ENCODE data around the gene TMPRSS9. TPM values are rescaled to one million over a fixed set of nuclear protein-coding genes. Genes with fewer than 3 reads are reported as not detected.

The TMPRSS9 gene
- total RNA-seq, 1 donor: 0.10 TPM

DNA sequence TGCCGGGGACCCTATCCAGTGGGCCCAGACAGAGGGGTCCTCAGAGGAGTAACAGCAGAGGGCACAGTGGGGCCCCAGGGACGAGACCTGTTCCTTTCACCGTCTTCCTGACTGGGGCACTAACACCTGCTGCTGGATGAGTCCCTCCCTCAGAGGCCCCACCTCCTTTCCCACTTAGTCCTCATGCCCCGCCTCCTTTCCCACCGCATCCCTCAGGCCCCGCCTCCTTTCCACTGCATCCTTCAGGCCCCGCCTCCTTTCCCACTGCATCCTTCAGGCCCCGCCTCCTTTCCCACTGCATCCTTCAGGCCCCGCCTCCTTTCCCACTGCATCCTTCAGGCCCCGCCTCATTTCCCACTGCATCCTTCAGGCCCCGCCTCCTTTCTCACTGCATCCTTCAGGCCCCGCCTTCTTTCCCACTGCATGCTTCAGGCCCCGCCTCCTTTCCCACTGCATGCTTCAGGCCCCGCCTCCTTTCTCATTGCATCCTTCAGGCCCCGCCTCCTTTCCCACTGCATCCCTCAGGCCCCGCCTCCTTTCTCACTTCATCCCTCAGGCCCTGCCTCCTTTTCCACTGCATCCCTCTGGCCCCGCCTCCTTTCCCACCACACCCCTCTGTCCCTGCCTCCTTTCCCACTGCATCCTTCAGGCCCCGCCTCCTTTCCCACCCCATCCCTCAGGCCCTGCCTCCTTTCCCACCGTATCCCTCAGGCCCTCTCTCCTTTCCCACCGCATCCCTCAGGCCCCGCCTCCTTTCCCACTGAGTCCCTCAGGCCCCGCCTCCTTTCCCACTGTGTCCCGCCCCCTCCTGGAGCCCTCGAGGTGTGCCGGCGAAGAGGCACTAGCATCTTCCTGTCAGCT lies 24.8 kb upstream of the TMPRSS9 start:
- H3K4me3 ChIP-seq (ENCODE audit: low read length): no peak overlapping the region
- peaks cover 35% of the 10 kb centered on the region for H3K4me1 ChIP-seq (ENCODE audit: insufficient read depth, low read length)
- no peaks in the 10 kb centered on the region for H3K27me3 ChIP-seq (ENCODE audit: insufficient read depth, low read length)
- no peaks in the 10 kb centered on the region for H3K9me3 ChIP-seq (ENCODE audit: low read depth, low read length)

DNA sequence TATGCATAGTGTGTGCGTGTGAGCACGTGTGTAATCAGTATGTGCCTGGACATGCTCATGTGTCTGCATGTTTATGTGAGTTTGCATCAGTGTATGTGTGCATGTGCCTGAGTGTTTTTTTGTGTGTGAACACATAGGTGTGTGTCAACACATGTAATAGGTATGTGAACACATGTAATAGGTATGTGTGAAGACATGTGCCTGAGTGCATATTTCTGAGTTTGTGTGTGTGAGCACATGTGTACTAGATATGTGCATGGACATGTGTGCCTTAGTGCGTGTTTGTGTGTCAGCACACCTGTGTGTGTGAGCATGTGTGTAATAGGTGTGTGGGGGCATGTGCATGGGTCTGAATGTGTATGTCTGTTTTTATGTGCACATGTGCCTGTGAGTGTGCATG lies 24.2 kb upstream of the TMPRSS9 start:
- Histone ChIP-seq H3K9me3 (ENCODE audit: low read depth, low read length) (no peaks in the 10 kb centered on the region), H3K27me3 (ENCODE audit: insufficient read depth, low read length) (no peaks in the 10 kb centered on the region), H3K4me3 (ENCODE audit: low read length) (no peak overlapping the region), H3K4me1 (ENCODE audit: insufficient read depth, low read length) (peaks cover 30% of the 10 kb centered on the region)

DNA sequence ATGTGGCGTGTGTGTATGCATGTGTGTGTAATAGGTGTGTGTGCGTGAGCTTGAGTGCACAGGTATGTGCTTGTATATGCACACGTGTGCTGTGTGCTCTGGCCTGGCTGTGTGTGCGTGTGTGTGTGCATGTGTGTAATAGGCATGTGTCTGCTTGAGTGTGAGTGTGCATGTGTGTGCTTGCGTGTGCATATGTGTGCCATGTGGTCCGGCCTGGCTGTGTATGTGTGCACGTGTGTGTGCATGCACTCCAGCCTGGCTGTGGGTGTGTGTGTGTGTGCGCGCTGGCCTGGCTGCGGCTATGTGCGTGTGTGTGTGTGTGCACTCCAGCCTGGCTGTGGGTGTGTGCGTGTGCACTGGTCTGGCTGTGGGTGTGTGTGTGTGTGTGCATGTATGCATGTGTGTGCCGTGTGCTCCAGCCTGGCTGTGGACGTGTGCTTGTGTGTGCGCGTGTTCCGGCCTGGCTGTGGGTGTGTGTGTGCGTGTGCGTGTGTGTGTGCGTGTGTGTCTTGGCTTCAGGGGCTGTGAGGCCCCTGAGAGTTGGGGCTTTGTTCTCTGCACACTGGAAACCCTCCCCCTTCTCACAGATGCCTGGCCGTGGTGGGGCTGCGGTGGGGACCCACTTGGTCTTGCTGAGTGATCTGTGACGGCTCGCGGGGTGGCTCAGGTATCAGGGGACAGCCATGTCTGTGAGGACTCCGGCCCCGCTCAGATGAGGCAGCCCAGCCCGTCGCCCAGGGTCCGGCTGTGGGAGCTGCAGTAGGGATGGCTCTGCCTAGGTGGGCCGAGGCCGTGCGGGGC lies 23.3 kb upstream of the TMPRSS9 start:
- no peaks in the 10 kb centered on the region for H3K9me3 ChIP-seq (ENCODE audit: low read depth, low read length)
- H3K4me3 ChIP-seq (ENCODE audit: low read length): no peak overlapping the region
- no peaks in the 10 kb centered on the region for H3K27me3 ChIP-seq (ENCODE audit: insufficient read depth, low read length)
- peaks cover 21% of the 10 kb centered on the region for H3K4me1 ChIP-seq (ENCODE audit: insufficient read depth, low read length)

DNA sequence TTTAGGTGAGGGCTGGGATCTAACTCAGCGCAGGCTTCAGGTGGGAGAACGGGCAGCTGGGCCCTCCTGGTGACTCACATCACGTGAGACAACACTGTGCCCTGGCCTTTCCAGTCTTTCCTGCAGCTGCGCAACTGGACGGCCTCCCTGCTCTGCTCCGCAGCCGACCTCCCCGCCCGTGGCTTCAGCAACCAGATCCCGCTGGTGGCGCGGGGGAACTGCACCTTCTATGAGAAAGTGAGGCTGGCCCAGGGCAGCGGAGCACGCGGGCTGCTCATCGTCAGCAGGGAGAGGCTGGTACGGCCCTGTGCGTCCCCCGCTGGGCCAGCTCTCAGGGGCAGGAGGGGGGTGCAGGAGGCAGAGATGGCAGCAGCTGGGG lies 22.7 kb upstream of the TMPRSS9 start:
- H3K4me1 ChIP-seq (ENCODE audit: insufficient read depth, low read length): peaks cover 15% of the 10 kb centered on the region
- H3K9me3 ChIP-seq (ENCODE audit: low read depth, low read length): no peaks in the 10 kb centered on the region
- no peaks in the 10 kb centered on the region for H3K27me3 ChIP-seq (ENCODE audit: insufficient read depth, low read length)
- H3K4me3 ChIP-seq (ENCODE audit: low read length): no peak overlapping the region

DNA sequence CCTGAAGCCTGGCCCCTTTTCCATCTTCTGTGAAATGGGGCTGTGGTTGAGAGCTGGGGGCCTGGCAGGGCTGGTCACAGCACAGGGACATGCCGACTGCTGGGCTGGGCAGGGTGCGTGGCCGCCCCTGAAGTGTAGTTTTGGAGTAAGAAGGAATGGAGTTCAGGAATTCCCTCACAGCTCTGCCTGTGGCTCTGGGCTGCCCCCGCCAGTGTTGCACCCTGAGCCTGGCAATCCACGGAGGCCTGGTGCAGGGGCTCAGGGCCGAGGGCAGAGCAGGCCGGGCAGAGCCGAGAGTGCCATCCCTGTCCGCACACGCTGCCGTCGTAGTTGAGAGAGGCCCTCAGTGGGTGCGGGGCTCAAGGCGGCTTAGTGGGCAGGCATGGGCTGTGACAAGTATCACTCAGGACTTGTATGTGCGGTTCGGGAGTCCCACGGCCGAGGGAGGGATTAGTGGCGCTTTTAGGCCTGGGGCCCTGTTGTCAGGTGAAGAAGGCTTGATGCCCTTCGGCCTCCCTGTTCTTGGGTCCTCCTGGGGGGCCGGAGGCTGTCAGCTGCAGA lies 21.9 kb upstream of the TMPRSS9 start:
- Histone ChIP-seq H3K4me1 (ENCODE audit: insufficient read depth, low read length) (peaks cover 9% of the 10 kb centered on the region), H3K9me3 (ENCODE audit: low read depth, low read length) (no peaks in the 10 kb centered on the region), H3K4me3 (ENCODE audit: low read length) (no peak overlapping the region), H3K27me3 (ENCODE audit: insufficient read depth, low read length) (no peaks in the 10 kb centered on the region)

DNA sequence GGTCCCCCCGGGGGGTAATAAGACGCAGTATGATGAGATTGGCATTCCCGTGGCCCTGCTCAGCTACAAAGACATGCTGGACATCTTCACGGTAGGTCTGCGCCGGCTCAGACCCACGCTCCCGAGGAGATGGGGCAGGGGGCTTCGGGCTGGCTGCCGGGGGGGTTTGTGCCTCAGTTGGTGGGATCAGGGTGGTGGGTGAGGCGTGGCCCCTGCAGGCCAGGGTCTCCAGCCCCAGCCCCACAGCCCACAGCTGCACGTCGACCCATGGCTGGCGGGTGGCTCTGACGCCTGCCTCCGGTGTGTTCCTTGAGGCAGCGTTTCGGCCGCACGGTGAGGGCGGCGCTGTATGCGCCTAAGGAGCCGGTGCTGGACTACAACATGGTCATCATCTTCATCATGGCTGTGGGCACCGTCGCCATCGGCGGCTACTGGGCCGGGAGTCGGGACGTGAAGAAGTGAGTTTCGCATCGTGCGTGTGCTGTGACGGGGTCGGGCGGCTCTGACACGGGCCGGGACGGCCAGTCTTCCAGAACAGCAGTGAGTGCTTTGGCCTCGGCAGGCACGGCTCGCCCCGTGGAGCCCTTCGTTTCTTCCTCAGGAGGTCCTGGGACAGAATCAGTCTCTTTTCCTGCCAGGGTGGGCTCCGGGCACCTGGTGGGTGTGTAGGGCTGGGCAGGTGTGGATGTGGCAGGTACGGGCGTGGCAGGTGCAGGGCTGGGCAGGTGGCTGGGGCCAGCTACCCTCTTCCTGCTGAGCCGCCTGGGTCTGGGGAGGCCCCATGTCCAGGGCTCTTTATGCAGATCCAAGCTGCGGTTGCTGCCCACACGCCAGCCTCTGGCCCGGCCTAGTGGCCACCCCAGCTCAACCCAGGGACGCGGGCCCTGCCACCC lies 21.1 kb upstream of the TMPRSS9 start:
- Histone ChIP-seq H3K9me3 (ENCODE audit: low read depth, low read length) (no peaks in the 10 kb centered on the region), H3K4me3 (ENCODE audit: low read length) (no peak overlapping the region), H3K27me3 (ENCODE audit: insufficient read depth, low read length) (no peaks in the 10 kb centered on the region), H3K4me1 (ENCODE audit: insufficient read depth, low read length) (peaks cover under 1% of the 10 kb centered on the region)

DNA sequence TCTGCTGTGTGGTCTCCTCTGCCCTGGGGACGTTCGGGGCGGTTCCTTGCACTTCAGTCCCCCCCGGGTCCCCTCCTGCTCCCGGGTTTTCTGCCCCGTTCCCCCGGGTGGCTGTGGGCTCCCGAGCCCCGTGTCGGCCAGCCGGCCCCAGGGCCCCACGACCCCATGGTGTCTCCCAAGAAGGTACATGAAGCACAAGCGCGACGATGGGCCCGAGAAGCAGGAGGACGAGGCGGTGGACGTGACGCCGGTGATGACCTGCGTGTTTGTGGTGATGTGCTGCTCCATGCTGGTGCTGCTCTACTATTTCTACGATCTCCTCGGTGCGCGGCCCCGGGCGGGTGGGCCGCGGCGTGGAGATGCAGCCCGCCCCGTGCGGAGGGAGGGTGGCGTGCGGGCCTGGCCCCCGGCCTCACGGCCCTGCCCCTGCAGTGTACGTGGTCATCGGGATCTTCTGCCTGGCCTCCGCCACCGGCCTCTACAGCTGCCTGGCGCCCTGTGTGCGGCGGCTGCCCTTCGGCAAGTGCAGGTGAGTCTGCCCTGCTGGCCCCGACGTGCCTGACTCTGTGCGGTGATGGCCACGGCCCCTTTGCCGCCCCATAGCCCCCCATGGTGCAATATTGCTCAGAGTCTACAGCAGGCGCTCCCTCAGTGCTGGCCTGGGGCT lies 20.3 kb upstream of the TMPRSS9 start:
- Histone ChIP-seq H3K4me1 (ENCODE audit: insufficient read depth, low read length) (no peaks in the 10 kb centered on the region), H3K27me3 (ENCODE audit: insufficient read depth, low read length) (no peaks in the 10 kb centered on the region), H3K4me3 (ENCODE audit: low read length) (no peak overlapping the region), H3K9me3 (ENCODE audit: low read depth, low read length) (no peaks in the 10 kb centered on the region)

DNA sequence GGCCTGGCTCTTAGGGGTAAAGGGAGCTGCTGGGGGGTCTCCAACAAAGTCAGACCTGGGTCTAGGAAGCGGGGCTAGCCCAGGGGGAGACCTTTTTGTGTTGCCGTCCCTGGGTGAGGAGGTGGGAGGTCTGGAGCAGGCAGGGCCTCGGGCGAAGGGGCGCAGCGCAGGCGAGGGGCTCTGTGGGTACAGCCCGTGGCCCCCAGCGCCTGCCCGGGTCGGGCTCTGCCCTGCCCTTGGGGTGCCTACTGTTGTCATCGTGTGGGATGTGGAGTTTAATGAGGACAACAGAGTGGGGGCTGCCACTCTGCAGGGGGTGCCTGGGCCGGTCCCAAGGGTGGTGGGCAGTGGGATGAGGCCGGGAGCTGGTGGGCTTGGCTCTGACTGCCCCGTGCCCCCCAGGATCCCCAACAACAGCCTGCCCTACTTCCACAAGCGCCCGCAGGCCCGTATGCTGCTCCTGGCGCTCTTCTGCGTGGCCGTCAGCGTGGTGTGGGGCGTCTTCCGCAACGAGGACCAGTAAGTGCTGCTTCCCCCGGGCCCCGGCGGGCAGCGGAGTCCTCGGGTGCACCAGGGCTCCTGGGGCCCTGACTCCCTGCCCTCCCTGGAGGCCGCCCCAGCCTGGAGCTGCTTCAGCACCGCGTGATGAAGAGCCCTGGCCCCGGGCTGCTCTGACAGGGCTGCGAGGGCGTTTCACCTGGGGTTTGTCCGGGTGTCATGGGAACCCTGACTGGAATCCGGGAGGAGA lies 19.4 kb upstream of the TMPRSS9 start:
- no peaks in the 10 kb centered on the region for H3K9me3 ChIP-seq (ENCODE audit: low read depth, low read length)
- H3K4me1 ChIP-seq (ENCODE audit: insufficient read depth, low read length): no peaks in the 10 kb centered on the region
- H3K27me3 ChIP-seq (ENCODE audit: insufficient read depth, low read length): no peaks in the 10 kb centered on the region
- no peak overlapping the region for H3K4me3 ChIP-seq (ENCODE audit: low read length)

DNA sequence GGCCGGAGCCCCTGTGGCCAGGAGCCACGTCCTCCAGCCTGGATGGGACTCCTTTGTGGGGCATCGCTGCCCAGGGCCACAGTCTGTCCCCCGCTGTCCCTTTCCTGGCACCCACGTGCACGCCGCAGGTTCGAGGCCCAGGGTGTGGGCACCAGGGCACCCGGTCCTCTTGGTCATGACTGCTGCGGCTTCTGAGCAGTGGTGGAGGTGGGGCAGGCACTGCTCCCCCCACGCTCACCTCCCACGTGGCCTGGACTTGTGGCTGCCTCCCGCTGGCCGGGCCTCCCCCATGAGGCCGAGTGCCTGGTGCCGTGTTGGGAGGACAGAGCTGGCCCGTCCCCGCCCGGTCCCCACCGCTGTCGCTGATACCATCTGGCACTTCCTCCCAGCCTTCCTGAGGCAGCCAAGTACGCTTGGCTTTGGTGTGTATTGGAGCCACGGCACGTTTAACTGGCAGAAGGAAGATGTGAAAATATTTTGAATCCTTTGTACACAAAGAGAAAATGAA lies 18.8 kb upstream of the TMPRSS9 start:
- H3K4me3 ChIP-seq (ENCODE audit: low read length): no peak overlapping the region
- no peaks in the 10 kb centered on the region for H3K4me1 ChIP-seq (ENCODE audit: insufficient read depth, low read length)
- no peaks in the 10 kb centered on the region for H3K27me3 ChIP-seq (ENCODE audit: insufficient read depth, low read length)
- H3K9me3 ChIP-seq (ENCODE audit: low read depth, low read length): no peaks in the 10 kb centered on the region

DNA sequence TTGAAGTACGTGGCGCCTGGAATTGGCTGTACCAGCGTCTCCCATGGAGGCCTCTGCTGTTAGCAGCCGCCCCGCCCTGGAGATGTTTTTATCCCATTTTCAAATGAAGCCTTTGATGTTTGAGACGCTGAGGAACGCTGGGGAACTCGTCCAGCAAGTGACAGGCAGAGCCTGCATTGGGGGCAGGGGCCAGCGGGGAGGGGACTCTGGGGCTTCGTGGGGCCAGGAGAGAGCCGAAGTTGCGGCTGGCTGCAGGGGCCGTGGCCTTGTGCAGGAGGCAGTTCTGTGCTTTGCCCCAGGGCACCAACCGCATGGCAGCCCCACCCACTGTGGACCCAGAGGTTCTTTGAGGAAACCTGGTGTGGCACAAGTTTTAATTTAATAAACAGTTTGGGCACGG lies 18.1 kb upstream of the TMPRSS9 start:
- Histone ChIP-seq H3K4me3 (ENCODE audit: low read length) (no peak overlapping the region), H3K9me3 (ENCODE audit: low read depth, low read length) (no peaks in the 10 kb centered on the region), H3K27me3 (ENCODE audit: insufficient read depth, low read length) (no peaks in the 10 kb centered on the region), H3K4me1 (ENCODE audit: insufficient read depth, low read length) (no peaks in the 10 kb centered on the region)

DNA sequence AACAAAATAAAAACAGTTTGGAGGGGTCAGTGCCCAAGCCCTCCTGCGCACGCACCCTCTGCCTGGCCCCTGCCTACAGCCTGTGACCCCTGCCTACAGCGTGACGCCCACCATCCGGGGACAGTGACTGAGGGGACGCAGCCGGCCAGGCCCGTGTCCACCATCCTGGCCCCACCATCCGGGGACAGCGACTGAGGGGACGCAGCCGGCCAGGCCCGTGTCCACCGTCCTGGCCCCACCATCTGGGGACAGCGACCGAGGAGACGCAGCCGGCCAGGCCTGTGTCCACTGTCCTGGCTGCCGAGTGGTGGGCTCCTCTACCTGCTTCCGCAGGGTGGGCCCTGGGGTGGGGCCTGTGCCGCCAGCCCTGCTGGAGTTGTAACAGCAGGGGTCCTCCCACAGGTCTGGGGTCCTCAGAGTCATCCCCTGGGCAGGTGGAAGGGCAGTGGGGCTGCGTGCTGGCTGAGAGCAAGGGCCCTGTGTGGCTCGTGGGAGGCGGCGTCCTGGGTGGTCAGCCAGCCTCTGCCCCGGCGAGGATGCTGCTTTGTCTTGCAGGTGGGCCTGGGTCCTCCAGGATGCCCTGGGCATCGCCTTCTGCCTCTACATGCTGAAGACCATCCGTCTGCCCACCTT lies 17.3 kb upstream of the TMPRSS9 start:
- Histone ChIP-seq H3K4me1 (ENCODE audit: insufficient read depth, low read length) (no peaks in the 10 kb centered on the region), H3K27me3 (ENCODE audit: insufficient read depth, low read length) (no peaks in the 10 kb centered on the region), H3K9me3 (ENCODE audit: low read depth, low read length) (no peaks in the 10 kb centered on the region), H3K4me3 (ENCODE audit: low read length) (no peak overlapping the region)

DNA sequence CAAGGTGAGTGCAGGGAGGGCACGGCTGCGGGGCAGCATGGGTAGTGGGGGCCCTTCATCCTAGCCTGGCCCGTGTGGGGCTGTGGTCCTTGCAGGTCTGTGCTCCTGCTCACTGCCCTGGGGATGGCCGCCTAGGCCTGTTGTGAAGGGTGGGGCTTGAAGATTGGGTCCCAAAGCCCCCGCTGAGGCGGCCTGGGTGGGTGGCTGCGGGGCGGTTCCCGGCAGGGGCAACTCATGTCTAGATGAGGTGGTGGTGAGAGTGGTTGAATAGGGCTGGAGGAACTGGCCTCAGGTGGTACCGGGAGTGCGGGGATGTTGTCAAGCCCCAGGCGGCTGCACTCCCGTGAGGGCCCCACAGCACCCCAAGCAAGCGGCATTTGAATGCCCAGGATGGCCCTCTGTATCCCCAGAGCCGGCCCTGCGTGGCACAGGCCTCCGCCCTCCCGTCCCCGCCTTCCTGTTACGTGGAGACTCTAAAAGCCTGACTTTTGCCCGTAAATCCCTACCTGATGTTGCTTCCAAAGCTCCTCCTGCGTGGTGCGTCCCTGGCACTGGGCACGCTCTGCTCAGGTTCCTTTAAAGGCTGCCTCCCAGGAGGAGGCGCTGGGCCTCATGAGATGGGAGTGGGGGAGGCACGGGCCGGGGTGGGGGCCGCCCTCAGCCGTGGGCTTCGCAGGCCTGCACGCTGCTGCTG lies 16.6 kb upstream of the TMPRSS9 start:
- H3K27me3 ChIP-seq (ENCODE audit: insufficient read depth, low read length): no peaks in the 10 kb centered on the region

DNA sequence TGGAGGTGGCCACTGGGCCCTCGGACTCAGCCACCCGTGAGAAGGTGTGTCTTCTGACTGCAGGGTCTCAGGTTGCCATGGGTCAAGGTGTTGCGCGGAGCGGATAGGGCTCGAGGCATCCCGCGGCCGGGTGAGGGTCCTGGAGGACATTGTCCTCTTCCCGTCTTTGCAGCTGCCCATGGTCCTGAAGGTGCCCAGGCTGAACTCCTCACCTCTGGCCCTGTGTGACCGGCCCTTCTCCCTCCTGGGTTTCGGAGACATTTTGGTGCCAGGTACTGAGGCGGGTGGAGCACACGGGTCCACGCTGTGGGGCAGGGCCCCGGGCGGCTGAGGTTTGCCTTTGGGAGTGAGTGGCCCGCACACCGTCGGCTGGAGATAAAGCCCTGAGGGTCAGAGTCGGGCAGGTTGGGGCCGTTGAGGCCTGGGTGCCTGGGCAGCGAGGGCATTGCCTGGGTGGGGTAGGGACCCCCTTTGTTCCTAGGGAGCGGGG lies 15.6 kb upstream of the TMPRSS9 start:
- Histone ChIP-seq H3K9me3 (ENCODE audit: low read depth, low read length) (no peaks in the 10 kb centered on the region), H3K4me1 (ENCODE audit: insufficient read depth, low read length) (no peaks in the 10 kb centered on the region), H3K27me3 (ENCODE audit: insufficient read depth, low read length) (no peaks in the 10 kb centered on the region), H3K4me3 (ENCODE audit: low read length) (no peak overlapping the region)

More for the DNA sequence above, 16.6 kb upstream of the TMPRSS9 start:
- Histone ChIP-seq H3K4me3 (ENCODE audit: low read length) (no peak overlapping the region), H3K9me3 (ENCODE audit: low read depth, low read length) (no peaks in the 10 kb centered on the region), H3K4me1 (ENCODE audit: insufficient read depth, low read length) (no peaks in the 10 kb centered on the region)
